ENCODE results near the gene MANF.

- TF ChIP-seq CTCF (IDR thresholded peaks at IDR 0.05) = no peak
- TF ChIP-seq POLR2A (IDR thresholded peaks at IDR 0.05) = no peak
Measured at GRCh38 chr3:51393134-51393495, 8.0 kb downstream of the MANF start.
